ENCODE measurements around the gene APLF.
"Not testable (repeated sequence)": the region's sequence is repeated elsewhere in the genome, so short reads cannot be mapped to it uniquely, and the experiment has no call there.

The APLF gene

GRCh38 chr2:68471385-68471784 lies 4.0 kb downstream of the APLF start:
- FAIRE-seq = no peak

GRCh38 chr2:68472796-68473414 lies 5.5 kb downstream of the APLF start:
- no peak for DNase-seq (ENCODE audit: extremely low spot score, insufficient read length, low read depth)
- FAIRE-seq = no peak

More at GRCh38 chr2:68471385-68471784, 4.0 kb downstream of the APLF start:
- no peak for DNase-seq (ENCODE audit: extremely low spot score, insufficient read length, low read depth)

GRCh38 chr2:68475110-68475509 lies 7.7 kb downstream of the APLF start:
- no peak for FAIRE-seq
- DNase-seq (ENCODE audit: extremely low spot score, insufficient read length, low read depth) = no peak

- DNase-seq (ENCODE audit: extremely low spot score, insufficient read length, low read depth) (no peak), FAIRE-seq (no peak)
These were observed 8.2 kb downstream of the APLF start for GRCh38 chr2:68475576-68475975.

- DNase-seq (ENCODE audit: extremely low spot score, insufficient read length, low read depth) (no peak), FAIRE-seq (no peak)
These were observed 9.1 kb downstream of the APLF start for GRCh38 chr2:68476454-68476853.

- FAIRE-seq = no peak
- no peak for DNase-seq (ENCODE audit: extremely low spot score, insufficient read length, low read depth)
These were observed 11.3 kb downstream of the APLF start for GRCh38 chr2:68478688-68479087.

- DNase-seq (ENCODE audit: extremely low spot score, insufficient read length, low read depth) (no peak), FAIRE-seq (no peak)
These were observed 15.0 kb downstream of the APLF start for GRCh38 chr2:68482296-68482820.

- DNase-seq (ENCODE audit: extremely low spot score, insufficient read length, low read depth) (no peak), FAIRE-seq (no peak)
These were observed 15.6 kb downstream of the APLF start for GRCh38 chr2:68483011-68483410.

- FAIRE-seq (peak; percentile 12), DNase-seq (ENCODE audit: extremely low spot score, insufficient read length, low read depth) (no peak)
These were observed 20.5 kb downstream of the APLF start for GRCh38 chr2:68487773-68488355.

- not testable (repeated sequence) for FAIRE-seq; DNase-seq (ENCODE audit: extremely low spot score, insufficient read length, low read depth)
These were observed 21.2 kb downstream of the APLF start for GRCh38 chr2:68488605-68489004.

- DNase-seq (ENCODE audit: extremely low spot score, insufficient read length, low read depth) = no peak
- FAIRE-seq = no peak
These were observed 21.9 kb downstream of the APLF start for GRCh38 chr2:68489282-68489681.

- no peak for FAIRE-seq
- no peak for DNase-seq (ENCODE audit: extremely low spot score, insufficient read length, low read depth)
These were observed 24.2 kb downstream of the APLF start for GRCh38 chr2:68491582-68491981.

- FAIRE-seq (no peak), DNase-seq (ENCODE audit: extremely low spot score, insufficient read length, low read depth) (no peak)
These were observed 31.7 kb downstream of the APLF start for GRCh38 chr2:68499133-68499532.

GRCh38 chr2:68500649-68501048 lies 33.3 kb downstream of the APLF start:
- FAIRE-seq (no peak), DNase-seq (ENCODE audit: extremely low spot score, insufficient read length, low read depth) (no peak)

GRCh38 chr2:68501768-68502167 lies 34.4 kb downstream of the APLF start:
- DNase-seq (ENCODE audit: extremely low spot score, insufficient read length, low read depth) (no peak), FAIRE-seq (no peak)

GRCh38 chr2:68505603-68506159 lies 38.3 kb downstream of the APLF start:
- no peak for DNase-seq (ENCODE audit: extremely low spot score, insufficient read length, low read depth)

GRCh38 chr2:68506170-68506569 lies 38.8 kb downstream of the APLF start:
- DNase-seq (ENCODE audit: extremely low spot score, insufficient read length, low read depth) (no peak), FAIRE-seq (no peak)

More at GRCh38 chr2:68505603-68506159, 38.3 kb downstream of the APLF start:
- FAIRE-seq = no peak

GRCh38 chr2:68512326-68512725 lies 44.9 kb downstream of the APLF start:
- FAIRE-seq = peak; percentile 15
- DNase-seq (ENCODE audit: extremely low spot score, insufficient read length, low read depth) = no peak

- no peak for DNase-seq (ENCODE audit: extremely low spot score, insufficient read length, low read depth)
- no peak for FAIRE-seq
These were observed 45.6 kb downstream of the APLF start for GRCh38 chr2:68512966-68513365.

- DNase-seq (ENCODE audit: extremely low spot score, insufficient read length, low read depth) (no peak), FAIRE-seq (no peak)
These were observed 47.0 kb downstream of the APLF start for GRCh38 chr2:68514316-68514929.
